ENCODE measurements around the gene PLB1.
"Not testable (repeated sequence)": the region's sequence is repeated elsewhere in the genome, so short reads cannot be mapped to it uniquely, and the experiment has no call there.

The PLB1 gene

GRCh38 chr2:28538134-28538533 is 42.3 kb downstream of the PLB1 start:
- no peak for DNase-seq (ENCODE audit: low read depth)

GRCh38 chr2:28538652-28539051 is 42.8 kb downstream of the PLB1 start:
- DNase-seq (ENCODE audit: low read depth), result no peak

GRCh38 chr2:28539118-28539541 is 43.3 kb downstream of the PLB1 start:
- no peak for DNase-seq (ENCODE audit: low read depth)

- DNase-seq (ENCODE audit: low read depth), result no peak
Measured at GRCh38 chr2:28543316-28544035, 47.6 kb downstream of the PLB1 start.

- no peak for DNase-seq (ENCODE audit: low read depth)
Measured at GRCh38 chr2:28544036-28544346, 48.1 kb downstream of the PLB1 start.

- DNase-seq (ENCODE audit: low read depth), result no peak
Measured at GRCh38 chr2:28544405-28544921, 48.6 kb downstream of the PLB1 start.

GRCh38 chr2:28544922-28545589 is 49.2 kb downstream of the PLB1 start:
- DNase-seq (ENCODE audit: low read depth), result no peak

- no peak for DNase-seq (ENCODE audit: low read depth)
Measured at GRCh38 chr2:28545590-28546200, 49.8 kb downstream of the PLB1 start.

GRCh38 chr2:28546242-28546641 is 50.4 kb downstream of the PLB1 start:
- no peak for DNase-seq (ENCODE audit: low read depth)

GRCh38 chr2:28547223-28547860 is 51.5 kb downstream of the PLB1 start:
- DNase-seq (ENCODE audit: low read depth), result no peak

- DNase-seq (ENCODE audit: low read depth), result no peak
Measured at GRCh38 chr2:28547906-28548600, 52.2 kb downstream of the PLB1 start.

GRCh38 chr2:28550345-28550744 is 54.5 kb downstream of the PLB1 start:
- DNase-seq (ENCODE audit: low read depth), result not testable (repeated sequence)

GRCh38 chr2:28552045-28552823 is 56.4 kb downstream of the PLB1 start:
- DNase-seq (ENCODE audit: low read depth), result no peak

GRCh38 chr2:28556303-28556702 is 60.4 kb downstream of the PLB1 start:
- no peak for DNase-seq (ENCODE audit: low read depth)

GRCh38 chr2:28557389-28558131 is 61.7 kb downstream of the PLB1 start:
- DNase-seq (ENCODE audit: low read depth), result no peak

- DNase-seq (ENCODE audit: low read depth), result no peak
Measured at GRCh38 chr2:28558158-28558820, 62.4 kb downstream of the PLB1 start.

GRCh38 chr2:28558918-28559317 is 63.1 kb downstream of the PLB1 start:
- no peak for DNase-seq (ENCODE audit: low read depth)

GRCh38 chr2:28563869-28564268 is 68.0 kb downstream of the PLB1 start:
- DNase-seq (ENCODE audit: low read depth), result no peak

- DNase-seq (ENCODE audit: low read depth), result no peak
Measured at GRCh38 chr2:28564346-28564745, 68.5 kb downstream of the PLB1 start.

GRCh38 chr2:28565033-28565432 is 69.2 kb downstream of the PLB1 start:
- DNase-seq (ENCODE audit: low read depth), result no peak
